NCI-H2196 (cell line): ENCODE measurements around the gene SHISAL1.
"Not testable (repeated sequence)": the region's sequence is repeated elsewhere in the genome, so short reads cannot be mapped to it uniquely, and the experiment has no call there.

ENCODE experiments used
- DNase-seq: peaks from one replicate; lab custom pipeline; 2025; ENCODE audit not compliant: unreplicated experiment; lab: John Stamatoyannopoulos, UW

The SHISAL1 gene

DNA sequence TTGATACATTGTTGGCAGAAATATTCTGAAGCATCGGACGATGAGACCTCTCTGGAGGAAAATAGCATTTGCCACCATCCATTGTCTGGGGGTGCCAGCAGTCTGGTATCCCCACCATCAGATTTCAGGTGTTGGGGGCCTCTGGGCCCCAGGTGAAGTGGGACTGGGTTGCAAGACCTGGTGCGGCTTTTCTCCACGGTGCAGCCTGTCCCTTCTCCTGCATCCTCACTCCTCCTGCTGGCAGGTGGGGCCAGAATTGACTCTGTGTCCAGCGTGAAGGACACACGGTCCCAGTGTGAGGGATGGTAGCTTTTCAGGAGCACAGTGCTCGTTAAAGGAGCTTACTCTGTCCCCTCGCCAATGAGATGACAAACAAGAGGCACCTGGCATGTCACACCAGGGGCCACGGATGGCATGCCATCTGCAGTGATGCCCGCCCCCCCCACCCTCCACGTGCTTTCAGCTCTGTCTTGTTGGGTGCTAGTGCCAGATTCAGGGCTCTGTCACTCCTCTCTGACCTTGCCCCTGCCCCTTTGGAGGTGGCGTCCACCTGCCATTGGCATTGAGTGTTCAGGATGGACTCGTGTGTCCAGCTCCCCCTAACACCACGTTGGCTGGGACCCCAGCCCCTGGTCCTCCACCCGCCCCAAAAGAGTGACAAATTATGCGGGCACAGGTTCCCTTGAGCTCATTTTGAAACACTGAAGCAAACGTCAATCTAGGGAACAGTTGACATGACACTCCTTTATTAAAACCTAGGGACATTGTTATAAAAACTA is 69.6 kb downstream of the SHISAL1 start:
- DNase-seq = no peak

DNA sequence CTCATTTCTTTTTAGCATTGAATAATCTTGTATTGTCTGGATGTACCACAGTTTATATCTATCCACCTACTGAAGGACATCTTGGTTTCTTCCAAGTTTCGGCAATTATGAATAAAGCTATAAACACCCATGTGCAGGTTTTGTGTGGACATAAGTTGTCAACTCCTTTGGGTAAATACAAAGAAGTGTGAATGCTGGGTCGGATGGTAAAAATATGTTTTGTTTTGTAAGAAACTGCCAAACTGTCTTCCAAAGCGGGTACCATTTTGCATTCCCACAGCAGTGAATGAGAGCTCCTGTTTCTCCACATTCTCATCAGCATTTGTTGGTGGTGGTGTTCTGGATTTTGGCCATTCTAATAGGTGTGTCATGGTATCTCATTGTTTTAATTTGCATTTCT is 71.6 kb downstream of the SHISAL1 start:
- not testable (repeated sequence) for DNase-seq

GRCh38 chr22:44237290-44237689 is 75.5 kb downstream of the SHISAL1 start:
- DNase-seq = no peak

GRCh38 chr22:44234372-44234771 is 78.4 kb downstream of the SHISAL1 start:
- not testable (repeated sequence) for DNase-seq

- no peak for DNase-seq
Observed at GRCh38 chr22:44231233-44231632, 81.5 kb downstream of the SHISAL1 start.

GRCh38 chr22:44229809-44230208 is 82.9 kb downstream of the SHISAL1 start:
- DNase-seq = no peak

DNA sequence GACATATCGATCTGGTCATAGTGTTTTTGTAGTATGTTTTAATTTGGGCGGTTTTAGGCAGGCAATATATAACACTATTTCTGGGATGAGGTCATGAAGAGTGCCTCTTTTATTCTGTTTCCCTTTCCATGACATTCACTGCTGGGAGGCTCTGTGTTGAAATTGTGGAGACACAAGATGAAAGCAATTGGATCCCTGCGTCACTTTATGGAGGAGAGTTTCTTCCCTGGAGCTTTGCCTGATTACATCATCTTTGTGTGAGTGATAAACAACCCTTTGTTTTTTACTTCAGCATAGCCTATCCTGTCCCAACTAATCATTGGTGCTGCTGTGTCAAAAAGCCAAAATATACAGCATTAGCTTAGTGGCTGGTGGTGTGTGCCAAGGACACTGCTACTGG is 83.4 kb downstream of the SHISAL1 start:
- no peak for DNase-seq

- DNase-seq = no peak
Observed at GRCh38 chr22:44225812-44226211, 86.9 kb downstream of the SHISAL1 start.

DNA sequence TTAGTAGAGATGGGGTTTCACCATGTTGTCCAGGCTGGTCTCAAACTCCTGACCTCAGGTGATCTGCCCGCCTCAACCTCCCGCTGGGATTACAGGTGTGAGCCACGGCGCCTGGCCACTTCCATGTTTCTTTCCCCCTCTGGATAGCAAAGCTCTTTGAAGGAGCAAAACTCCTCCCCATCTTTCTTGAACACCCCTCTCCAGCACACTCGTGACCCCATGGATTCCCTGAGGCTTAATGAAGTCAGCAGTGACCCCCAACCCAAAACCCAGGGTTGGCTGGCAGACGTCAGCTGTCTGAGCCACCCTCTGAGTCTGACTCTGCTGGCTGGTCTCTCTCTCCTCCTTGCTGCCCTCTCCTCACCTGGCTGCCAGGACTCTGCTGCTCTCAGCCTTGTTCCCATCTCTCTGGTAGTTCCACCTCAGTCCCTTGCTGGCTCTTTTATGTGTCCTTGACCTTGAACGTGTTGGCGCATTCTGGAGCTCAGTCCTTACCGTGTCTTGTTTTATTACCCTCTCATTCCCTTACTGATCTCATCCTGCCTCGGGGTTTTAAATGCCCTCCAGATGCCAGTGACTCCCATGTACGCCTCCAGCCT is 87.6 kb downstream of the SHISAL1 start:
- no peak for DNase-seq

GRCh38 chr22:44224166-44224565 is 88.6 kb downstream of the SHISAL1 start:
- DNase-seq = no peak

GRCh38 chr22:44221710-44222475 is 90.9 kb downstream of the SHISAL1 start:
- no peak for DNase-seq

DNA sequence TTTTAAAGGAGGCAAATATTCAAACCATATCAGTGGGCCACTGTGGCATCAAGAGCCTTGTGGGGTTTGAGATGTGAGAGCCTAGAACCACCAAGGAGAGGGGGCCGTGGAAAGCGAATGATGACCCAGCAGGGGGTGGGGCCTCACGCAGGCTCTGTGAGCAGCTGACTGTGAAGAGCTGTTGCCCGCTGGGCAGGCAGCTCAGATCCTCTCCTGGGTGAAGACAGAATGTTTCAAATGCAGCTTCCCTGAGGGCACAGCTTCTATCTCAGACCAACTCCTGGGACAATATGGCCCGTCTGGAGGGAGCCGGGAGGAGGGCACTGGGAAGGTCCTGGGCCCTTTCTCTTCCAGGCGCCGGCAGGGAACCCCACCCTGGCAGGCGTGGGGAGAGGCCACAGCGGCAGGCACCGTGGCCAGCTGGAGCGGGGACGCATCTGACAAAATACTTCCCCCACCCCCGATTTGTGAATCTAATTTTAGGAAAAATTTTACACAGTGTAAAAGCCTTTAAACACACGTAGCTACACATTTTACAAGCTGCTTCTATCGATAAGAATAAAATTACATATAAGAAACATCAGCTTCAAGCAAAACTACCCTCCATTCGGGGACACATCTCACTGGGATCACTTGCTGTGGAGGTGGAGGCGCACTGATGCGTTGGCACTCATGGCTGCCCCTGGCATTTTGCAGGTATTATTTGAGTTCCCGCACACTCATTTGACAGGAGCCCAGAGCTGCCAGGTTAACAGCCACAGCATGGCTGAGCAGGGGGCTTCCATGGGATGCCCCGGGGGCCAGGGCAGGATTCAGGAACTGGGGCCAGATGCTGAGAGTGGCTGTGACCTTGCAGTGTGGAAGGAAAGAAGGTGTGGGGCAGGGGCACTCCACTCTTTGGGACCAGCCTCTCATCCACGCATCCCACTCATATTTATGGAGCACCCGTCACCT is 91.7 kb downstream of the SHISAL1 start:
- no peak for DNase-seq

GRCh38 chr22:44219101-44219870 is 93.5 kb downstream of the SHISAL1 start:
- no peak for DNase-seq

DNA sequence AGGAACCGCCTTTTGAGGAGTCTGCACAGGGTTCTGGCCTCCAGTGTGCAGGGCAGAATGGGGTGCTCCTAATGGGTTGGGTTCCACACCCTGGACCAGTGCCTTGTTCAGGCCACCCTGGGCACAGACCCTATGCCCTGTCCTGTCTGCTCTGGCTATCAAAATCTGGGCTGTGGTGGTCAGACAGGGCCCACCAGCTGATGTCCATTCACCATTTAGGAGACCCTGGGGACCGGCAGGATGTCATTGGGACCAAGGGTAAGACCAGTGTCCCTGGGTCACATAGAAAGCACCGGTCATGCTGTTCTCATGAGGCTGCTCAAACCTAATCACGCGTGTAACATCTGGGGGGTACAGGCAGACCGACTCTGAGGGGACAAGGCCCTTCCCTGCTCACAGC is 94.7 kb downstream of the SHISAL1 start:
- DNase-seq = no peak

DNA sequence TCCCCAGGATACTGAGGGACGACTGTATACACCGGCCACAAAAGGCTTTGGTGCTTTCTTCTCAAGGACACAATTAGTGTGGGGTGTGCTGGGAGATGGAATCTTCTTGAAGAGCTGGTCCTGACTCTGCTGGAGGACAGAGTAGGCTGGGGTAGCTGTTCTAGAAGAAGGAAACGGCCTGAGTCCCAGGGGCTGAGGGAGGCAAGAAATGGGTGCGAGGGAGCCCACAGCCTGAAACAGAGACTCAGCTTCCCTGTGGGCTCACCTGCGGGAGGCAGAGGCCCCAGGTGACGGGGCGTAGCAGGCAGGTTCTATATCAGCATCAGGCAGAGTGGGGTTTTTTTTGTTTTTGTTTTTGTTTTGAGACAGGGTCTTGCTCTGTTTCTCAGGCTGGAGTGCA is 95.4 kb downstream of the SHISAL1 start:
- no peak for DNase-seq

GRCh38 chr22:44215287-44215686 is 97.5 kb downstream of the SHISAL1 start:
- DNase-seq = no peak

- DNase-seq = no peak
Observed at GRCh38 chr22:44214764-44215163, 98.0 kb downstream of the SHISAL1 start.

DNA sequence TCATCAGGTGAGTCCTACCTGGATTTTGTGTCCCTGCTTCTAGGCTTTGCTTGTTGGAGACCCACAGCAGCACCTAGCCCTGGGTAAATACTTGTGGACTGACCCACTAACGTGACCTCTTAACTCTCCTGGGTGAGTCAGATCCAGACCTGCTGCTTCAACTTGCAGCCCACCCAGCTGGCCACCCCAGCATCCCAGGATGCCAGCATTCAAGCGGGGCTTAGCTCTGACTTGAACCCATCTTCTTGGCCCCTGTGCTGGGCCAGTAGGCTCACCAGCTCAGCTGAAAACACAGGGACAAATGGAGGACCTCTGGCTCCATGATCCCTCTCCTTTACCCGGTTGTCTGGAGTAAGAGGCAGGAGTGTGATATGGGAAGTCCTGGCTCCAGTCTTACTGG is 98.6 kb downstream of the SHISAL1 start:
- no peak for DNase-seq

GRCh38 chr22:44213489-44214043 is 99.2 kb downstream of the SHISAL1 start:
- DNase-seq = no peak

GRCh38 chr22:44212936-44213335 is 99.8 kb downstream of the SHISAL1 start:
- no peak for DNase-seq
